Type B pancreatic cell (in vitro differentiated cells): ENCODE results near the gene RAB35. TPM values are rescaled to one million over a fixed set of nuclear protein-coding genes. Genes with fewer than 3 reads are reported as not detected.

Experiments used
- DNase-seq: peaks from one replicate; pipeline ENCODE4 v3.0.0; 2021; ENCODE audit warnings: mixed read lengths; ENCODE audit not compliant: unreplicated experiment; ENCODE audit errors: extremely low spot score
- H3K27ac Mint-ChIP-seq: 2 replicates; pipeline ENCODE4 v1.8.0; 2021; ENCODE audit warnings: mild to moderate bottlenecking, mixed read lengths
- H3K27me3 Mint-ChIP-seq: 2 replicates; pipeline ENCODE4 v1.8.0; 2021; ENCODE audit warnings: mixed read lengths
- H3K36me3 Mint-ChIP-seq: 2 replicates; pipeline ENCODE4 v1.8.0; 2021; ENCODE audit warnings: mixed read lengths
- H3K4me1 Mint-ChIP-seq: one replicate; pipeline ENCODE4 v1.8.0; 2021; ENCODE audit warnings: mixed read lengths; ENCODE audit not compliant: unreplicated experiment
- H3K4me3 Mint-ChIP-seq: 2 replicates; pipeline ENCODE4 v1.8.0; 2021; ENCODE audit warnings: mild to moderate bottlenecking, mixed read lengths
- H3K9me3 Mint-ChIP-seq: 2 replicates; pipeline ENCODE4 v1.8.0; 2021; ENCODE audit warnings: mixed read lengths
- total RNA-seq: library from RNA; stranded (reverse); gene quantifications from 2 replicates; pipeline ENCODE4 v1.2.1, GENCODE V29; 2021; ENCODE audit warnings: low replicate concordance
- TF ChIP-seq, protein P1 (sequence below): fragments of 200-600 bp; sonication (generic); conservative IDR thresholded peaks from 2 replicates; pipeline ENCODE4 v1.5.0; 2021; ENCODE audit warnings: antibody characterized with exemption, mild to moderate bottlenecking

The RAB35 gene
- total RNA-seq, 1 donor from 2014 or later: 42.3 TPM

DNA sequence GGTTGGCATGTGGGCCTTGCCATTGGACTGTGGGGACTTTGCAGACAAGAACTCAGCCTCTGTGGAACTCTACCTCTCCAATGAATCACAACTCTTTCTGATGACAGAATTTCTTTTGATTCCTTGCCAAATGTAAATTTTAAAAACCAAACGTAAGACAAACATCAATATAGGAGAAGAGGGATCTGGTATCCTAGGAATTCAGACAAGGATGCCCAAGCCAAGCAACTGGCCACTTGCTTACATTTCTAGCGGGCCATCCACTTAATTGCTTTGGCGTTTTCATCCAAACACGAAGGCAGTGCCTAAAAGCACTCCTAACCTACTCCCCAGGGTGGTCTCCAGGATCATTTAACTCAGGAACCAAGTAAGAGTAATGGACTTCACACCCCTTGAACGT is 23.4 kb upstream of the RAB35 start:
- no peak overlapping the region for H3K4me3 Mint-ChIP-seq
- DNase-seq: no peak
- peaks cover 25% of the 10 kb centered on the region for H3K36me3 Mint-ChIP-seq

DNA sequence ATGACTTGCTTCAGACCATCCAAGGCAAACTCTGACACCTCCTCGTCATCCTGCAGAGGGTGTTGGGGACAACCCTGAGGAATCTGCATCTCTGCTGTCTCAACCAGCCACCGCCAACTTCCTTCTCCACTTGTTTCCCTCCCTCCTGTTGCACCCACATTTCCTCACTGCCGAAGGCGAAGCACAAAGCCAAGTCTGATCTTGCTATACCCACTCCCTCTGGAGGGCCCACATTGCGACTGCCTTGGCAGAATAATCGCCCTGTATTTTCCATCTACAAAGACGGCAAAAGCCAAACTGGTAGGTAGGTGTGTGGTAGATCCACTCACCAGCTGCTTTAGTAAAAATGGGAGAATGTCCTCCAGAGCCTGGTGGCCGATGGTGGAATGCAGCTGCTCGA is 21.8 kb upstream of the RAB35 start:
- TF ChIP-seq, protein P1, sequence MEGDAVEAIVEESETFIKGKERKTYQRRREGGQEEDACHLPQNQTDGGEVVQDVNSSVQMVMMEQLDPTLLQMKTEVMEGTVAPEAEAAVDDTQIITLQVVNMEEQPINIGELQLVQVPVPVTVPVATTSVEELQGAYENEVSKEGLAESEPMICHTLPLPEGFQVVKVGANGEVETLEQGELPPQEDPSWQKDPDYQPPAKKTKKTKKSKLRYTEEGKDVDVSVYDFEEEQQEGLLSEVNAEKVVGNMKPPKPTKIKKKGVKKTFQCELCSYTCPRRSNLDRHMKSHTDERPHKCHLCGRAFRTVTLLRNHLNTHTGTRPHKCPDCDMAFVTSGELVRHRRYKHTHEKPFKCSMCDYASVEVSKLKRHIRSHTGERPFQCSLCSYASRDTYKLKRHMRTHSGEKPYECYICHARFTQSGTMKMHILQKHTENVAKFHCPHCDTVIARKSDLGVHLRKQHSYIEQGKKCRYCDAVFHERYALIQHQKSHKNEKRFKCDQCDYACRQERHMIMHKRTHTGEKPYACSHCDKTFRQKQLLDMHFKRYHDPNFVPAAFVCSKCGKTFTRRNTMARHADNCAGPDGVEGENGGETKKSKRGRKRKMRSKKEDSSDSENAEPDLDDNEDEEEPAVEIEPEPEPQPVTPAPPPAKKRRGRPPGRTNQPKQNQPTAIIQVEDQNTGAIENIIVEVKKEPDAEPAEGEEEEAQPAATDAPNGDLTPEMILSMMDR: no peak
- Mint-ChIP-seq H3K27ac (no peak overlapping the region), H3K4me3 (no peak overlapping the region), H3K9me3 (no peaks in the 10 kb centered on the region), H3K27me3 (no peaks in the 10 kb centered on the region), H3K4me1 (no peaks in the 10 kb centered on the region), H3K36me3 (peaks cover 25% of the 10 kb centered on the region)
- no peak for DNase-seq

More for the DNA sequence above, 23.4 kb upstream of the RAB35 start:
- Mint-ChIP-seq H3K27me3 (no peaks in the 10 kb centered on the region), H3K27ac (no peak overlapping the region), H3K4me1 (no peaks in the 10 kb centered on the region), H3K9me3 (no peaks in the 10 kb centered on the region)
- TF ChIP-seq, protein P1: no peak

DNA sequence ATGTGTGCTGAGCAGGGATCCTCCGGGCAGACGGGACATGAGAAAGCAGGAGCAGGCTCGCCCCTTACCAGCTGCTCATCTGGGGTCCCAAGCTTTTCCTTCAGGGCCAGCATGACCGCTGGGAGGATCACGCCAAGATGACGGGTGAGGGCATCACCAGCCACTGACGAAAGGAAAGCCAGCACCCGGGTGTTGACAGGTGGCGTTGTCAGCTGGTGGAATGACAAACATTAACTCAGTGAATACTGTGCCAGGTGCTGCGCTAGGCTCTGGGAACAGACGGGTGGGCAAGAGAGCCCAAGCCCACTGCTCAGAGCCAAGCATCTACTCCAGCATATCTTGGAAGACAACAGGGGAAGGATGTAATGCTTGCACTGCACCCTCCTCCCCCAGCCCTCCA is 21.3 kb upstream of the RAB35 start:
- H3K36me3 Mint-ChIP-seq: peaks cover 25% of the 10 kb centered on the region
- H3K4me3 Mint-ChIP-seq: no peak overlapping the region
- no peak overlapping the region for H3K27ac Mint-ChIP-seq
- H3K27me3 Mint-ChIP-seq: no peaks in the 10 kb centered on the region
- no peaks in the 10 kb centered on the region for H3K4me1 Mint-ChIP-seq
- DNase-seq: no peak
- no peaks in the 10 kb centered on the region for H3K9me3 Mint-ChIP-seq
- TF ChIP-seq, protein P1: no peak

DNA sequence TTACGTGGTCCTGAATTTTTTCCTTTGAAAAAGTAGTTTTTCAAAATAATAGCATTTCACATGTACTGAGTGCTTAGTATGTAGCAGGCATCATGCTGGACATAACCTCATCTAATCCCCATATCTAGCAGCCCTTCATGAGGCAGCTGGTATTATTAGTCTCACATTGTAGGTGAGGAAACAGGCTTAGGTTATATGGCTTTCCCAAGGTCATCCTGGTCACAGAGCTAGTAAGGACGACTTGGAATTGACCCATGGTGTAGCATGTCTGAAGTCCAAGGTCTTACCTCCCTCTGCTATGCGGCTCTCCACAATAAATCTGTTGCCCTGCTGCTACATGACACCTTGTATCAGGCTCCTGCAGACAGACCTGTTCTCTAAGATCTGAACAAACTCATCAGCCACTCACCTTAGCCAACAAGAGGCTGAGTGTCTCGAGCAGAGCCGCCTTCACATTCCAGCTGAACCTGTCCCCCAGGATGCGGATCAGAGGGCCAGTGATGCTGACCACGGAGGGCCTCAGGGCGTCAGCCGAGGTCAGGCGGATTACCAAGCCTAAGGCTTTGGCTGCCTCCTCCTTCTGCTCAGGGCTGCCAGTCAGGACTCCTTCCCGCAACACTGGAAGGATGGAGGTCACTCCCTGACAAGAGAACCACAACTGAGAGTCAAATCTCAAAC is 19.7 kb upstream of the RAB35 start:
- no peaks in the 10 kb centered on the region for H3K4me1 Mint-ChIP-seq

DNA sequence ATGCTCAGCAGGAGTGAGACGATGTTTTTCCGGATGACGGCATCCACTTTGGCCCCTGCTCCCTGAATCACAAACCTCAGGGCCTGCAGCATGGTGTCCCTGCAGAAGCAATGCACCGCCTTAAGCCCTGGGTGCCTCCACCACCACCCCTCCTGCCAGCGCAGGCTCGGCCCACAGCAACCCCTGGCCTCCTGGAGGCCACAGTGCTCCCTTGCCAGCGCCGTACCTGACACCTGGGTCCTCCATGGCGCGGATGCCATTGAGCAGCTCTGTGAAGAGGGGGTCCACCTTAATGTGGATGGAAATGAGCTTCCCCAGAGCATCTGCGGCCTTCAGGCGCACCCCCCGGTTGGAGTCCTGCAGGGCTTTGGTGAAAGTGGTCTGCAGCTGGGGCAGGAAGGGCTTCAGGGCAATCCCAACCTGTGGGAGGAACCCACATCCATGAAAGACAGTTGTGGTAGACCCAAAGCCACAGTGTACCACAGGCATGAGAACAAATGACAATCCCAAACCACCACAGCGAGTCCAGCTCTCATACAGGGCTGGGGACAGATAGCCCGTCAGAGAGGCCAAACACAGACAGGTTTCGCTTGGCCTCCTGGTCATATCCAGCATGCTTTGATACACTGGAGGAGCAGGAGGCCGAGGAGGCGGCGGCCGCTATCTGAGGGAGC is 17.9 kb upstream of the RAB35 start:
- Mint-ChIP-seq H3K4me1 (no peaks in the 10 kb centered on the region), H3K9me3 (no peaks in the 10 kb centered on the region), H3K4me3 (no peak overlapping the region), H3K27me3 (no peaks in the 10 kb centered on the region), H3K27ac (no peak overlapping the region), H3K36me3 (peaks cover 12% of the 10 kb centered on the region)
- no peak for DNase-seq
- TF ChIP-seq, protein P1: no peak

More for the DNA sequence above, 19.7 kb upstream of the RAB35 start:
- no peak for DNase-seq
- H3K36me3 Mint-ChIP-seq: peaks cover 22% of the 10 kb centered on the region
- no peaks in the 10 kb centered on the region for H3K9me3 Mint-ChIP-seq
- no peaks in the 10 kb centered on the region for H3K27me3 Mint-ChIP-seq
- TF ChIP-seq, protein P1: no peak
- H3K27ac Mint-ChIP-seq: peak overlapping the region; percentile 65
- H3K4me3 Mint-ChIP-seq: no peak overlapping the region
